BE2C (cell line): ENCODE measurements around the gene DNAJC5.

Source experiments
- DNase-seq: peaks from one replicate; pipeline ENCODE4 v3.0.0-alpha.2; 2020
- H3K27me3 ChIP-seq: fragments of 250-450 bp; sonication (Bioruptor Pico); 2 replicates; pipeline ENCODE4 v1.5.1; 2020; ENCODE audit warnings: mild to moderate bottlenecking
- H3K36me3 ChIP-seq: fragments of 250-450 bp; sonication (Bioruptor Pico); 2 replicates; pipeline ENCODE4 v1.5.1; 2020; ENCODE audit warnings: mild to moderate bottlenecking
- H3K4me1 ChIP-seq: fragments of 250-450 bp; sonication (Bioruptor Pico); 2 replicates; pipeline ENCODE4 v1.5.1; 2020
- H3K4me3 ChIP-seq: 2 replicates; pipeline ENCODE4 v1.5.1; 2011; ENCODE audit warnings: low read depth, low read length
- H3K9me3 ChIP-seq: fragments of 250-450 bp; sonication (Bioruptor Pico); 2 replicates; pipeline ENCODE4 v1.5.1; 2020
- CTCF ChIP-seq: IDR thresholded peaks from 2 replicates; pipeline ENCODE4 v1.5.1; 2012; ENCODE audit warnings: mild to moderate bottlenecking, low read depth, low read length

Gene DNAJC5

GRCh38 chr20:63952210-63952535, 57.2 kb downstream of the DNAJC5 start:
- peaks cover 21% of the 10 kb centered on the region for H3K4me1 ChIP-seq
- no peaks in the 10 kb centered on the region; the same call in 1 of the 2 replicates for H3K36me3 ChIP-seq
- no peak for DNase-seq
- H3K27me3 ChIP-seq = no peaks in the 10 kb centered on the region
- TF ChIP-seq CTCF = no peak
- no peaks in the 10 kb centered on the region for H3K9me3 ChIP-seq
- no peak overlapping the region for H3K4me3 ChIP-seq

GRCh38 chr20:63952769-63953168, 57.8 kb downstream of the DNAJC5 start:
- Histone ChIP-seq H3K36me3 (no peaks in the 10 kb centered on the region; the same call in 1 of the 2 replicates), H3K4me1 (peaks cover 24% of the 10 kb centered on the region), H3K4me3 (no peak overlapping the region), H3K9me3 (no peaks in the 10 kb centered on the region), H3K27me3 (no peaks in the 10 kb centered on the region)
- no peak for DNase-seq
- no peak for TF ChIP-seq CTCF

DNA sequence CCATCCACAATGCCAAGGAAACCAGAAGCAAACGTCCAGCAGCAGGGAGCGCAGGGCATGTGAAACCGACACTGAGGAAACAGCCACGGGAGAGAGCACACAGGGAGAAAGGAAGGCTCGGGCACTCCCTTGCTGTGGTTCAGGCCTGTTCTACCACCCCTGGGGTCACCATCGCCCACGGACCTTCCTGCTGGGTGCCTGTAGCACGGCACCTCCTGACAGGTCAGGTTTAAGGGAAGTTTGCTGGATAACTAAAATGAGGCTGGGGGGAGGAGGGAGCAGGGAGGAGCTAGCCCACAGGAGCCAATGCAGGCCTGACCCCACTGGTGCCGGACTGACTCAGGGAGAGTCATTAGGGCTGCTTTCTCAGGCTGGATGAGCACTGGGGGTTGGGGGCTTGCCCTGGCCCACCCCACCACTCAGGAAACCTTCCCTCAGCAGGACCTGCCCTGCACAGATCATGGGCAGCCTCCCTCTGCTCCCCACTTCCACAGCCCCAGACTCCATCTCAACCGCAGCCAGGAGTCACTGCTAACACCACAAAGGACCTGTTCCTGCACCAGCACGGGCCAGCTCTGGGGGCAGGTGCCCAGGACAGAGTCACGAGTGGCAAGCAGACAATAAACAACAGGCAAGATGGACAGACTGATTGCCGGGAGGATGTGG, 59.0 kb downstream of the DNAJC5 start:
- H3K36me3 ChIP-seq = peaks cover 2% of the 10 kb centered on the region; the same call in 1 of the 2 replicates
- no peaks in the 10 kb centered on the region for H3K9me3 ChIP-seq
- peak overlapping the region; percentile 91 for H3K4me3 ChIP-seq
- TF ChIP-seq CTCF = no peak
- no peaks in the 10 kb centered on the region for H3K27me3 ChIP-seq
- no peak for DNase-seq
- peaks cover 24% of the 10 kb centered on the region for H3K4me1 ChIP-seq

GRCh38 chr20:63955281-63955826, 60.4 kb downstream of the DNAJC5 start:
- Histone ChIP-seq H3K27me3 (no peaks in the 10 kb centered on the region), H3K4me3 (peak overlapping the region; percentile 91), H3K9me3 (no peaks in the 10 kb centered on the region), H3K36me3 (peaks cover 11% of the 10 kb centered on the region; the same call in 1 of the 2 replicates), H3K4me1 (peaks cover 12% of the 10 kb centered on the region)
- DNase-seq = peak; percentile 43
- TF ChIP-seq CTCF = peak; percentile 32

- DNase-seq = peak; percentile 95
- no peaks in the 10 kb centered on the region for H3K9me3 ChIP-seq
- no peaks in the 10 kb centered on the region for H3K27me3 ChIP-seq
- no peak for TF ChIP-seq CTCF
- H3K4me3 ChIP-seq = peak within 1 kb of the TSS; percentile 91
- H3K4me1 ChIP-seq = peaks cover 12% of the 10 kb centered on the region
- peaks cover 11% of the 10 kb centered on the region; the same call in 1 of the 2 replicates for H3K36me3 ChIP-seq
Measured at GRCh38 chr20:63955827-63956663, 61.1 kb downstream of the DNAJC5 start, which contains the start of gene UCKL1. Gene UCKL1, minus strand, starts transcription at chr20:63956416. Its CDS starts 44 bp downstream, at chr20:63956372.
